SK-N-MC (cell line): Measurements from ENCODE around the gene MT1B.
"Not testable (repeated sequence)": the region's sequence is repeated elsewhere in the genome, so short reads cannot be mapped to it uniquely, and the experiment has no call there.

Experiments used
- DNase-seq: peaks from one replicate; pipeline ENCODE4 v3.0.0-alpha.2; 2011; ENCODE audit warnings: low read depth, low spot score
- H3K27ac ChIP-seq: fragments of 200-600 bp; sonication (generic); 2 replicates; pipeline ENCODE4 v1.5.1; 2016; ENCODE audit warnings: mixed run types
- H3K36me3 ChIP-seq: fragments of 200-600 bp; sonication (generic); 2 replicates; pipeline ENCODE4 v1.6.1; 2017; ENCODE audit warnings: antibody characterized with exemption, low read length, mixed read lengths; ENCODE audit not compliant: insufficient read depth
- H3K4me3 ChIP-seq: fragments of 200-600 bp; sonication (generic); 2 replicates; pipeline ENCODE4 v1.5.1; 2016
- H3K9ac ChIP-seq: fragments of 200-600 bp; sonication (generic); 2 replicates; pipeline ENCODE4 v1.8.0; 2017; ENCODE audit warnings: mixed run types, mixed read lengths; ENCODE audit not compliant: insufficient read length
- H3K9me3 ChIP-seq: fragments of 200-600 bp; sonication (generic); 2 replicates; pipeline ENCODE4 v1.6.1; 2017; ENCODE audit warnings: low read depth, mild to moderate bottlenecking, antibody characterized with exemption, low read length, moderate library complexity, mixed read lengths
- EZH2 ChIP-seq: fragments of 200-600 bp; sonication (generic); IDR thresholded peaks from one replicate; pipeline ENCODE4 v1.6.1; 2017; ENCODE audit warnings: antibody characterized with exemption
- FOXP2 ChIP-seq: optimal IDR thresholded peaks from 2 replicates; pipeline ENCODE3; 2011; ENCODE audit warnings: mild to moderate bottlenecking, moderate library complexity; ENCODE audit not compliant: insufficient read depth; ENCODE audit errors: extremely low read length, control extremely low read depth
- POLR2AphosphoS5 ChIP-seq: IDR thresholded peaks from 2 replicates; pipeline ENCODE4 v1.6.1; 2012; ENCODE audit warnings: mild to moderate bottlenecking, low read depth, low read length, borderline replicate concordance

MT1B gene

DNA sequence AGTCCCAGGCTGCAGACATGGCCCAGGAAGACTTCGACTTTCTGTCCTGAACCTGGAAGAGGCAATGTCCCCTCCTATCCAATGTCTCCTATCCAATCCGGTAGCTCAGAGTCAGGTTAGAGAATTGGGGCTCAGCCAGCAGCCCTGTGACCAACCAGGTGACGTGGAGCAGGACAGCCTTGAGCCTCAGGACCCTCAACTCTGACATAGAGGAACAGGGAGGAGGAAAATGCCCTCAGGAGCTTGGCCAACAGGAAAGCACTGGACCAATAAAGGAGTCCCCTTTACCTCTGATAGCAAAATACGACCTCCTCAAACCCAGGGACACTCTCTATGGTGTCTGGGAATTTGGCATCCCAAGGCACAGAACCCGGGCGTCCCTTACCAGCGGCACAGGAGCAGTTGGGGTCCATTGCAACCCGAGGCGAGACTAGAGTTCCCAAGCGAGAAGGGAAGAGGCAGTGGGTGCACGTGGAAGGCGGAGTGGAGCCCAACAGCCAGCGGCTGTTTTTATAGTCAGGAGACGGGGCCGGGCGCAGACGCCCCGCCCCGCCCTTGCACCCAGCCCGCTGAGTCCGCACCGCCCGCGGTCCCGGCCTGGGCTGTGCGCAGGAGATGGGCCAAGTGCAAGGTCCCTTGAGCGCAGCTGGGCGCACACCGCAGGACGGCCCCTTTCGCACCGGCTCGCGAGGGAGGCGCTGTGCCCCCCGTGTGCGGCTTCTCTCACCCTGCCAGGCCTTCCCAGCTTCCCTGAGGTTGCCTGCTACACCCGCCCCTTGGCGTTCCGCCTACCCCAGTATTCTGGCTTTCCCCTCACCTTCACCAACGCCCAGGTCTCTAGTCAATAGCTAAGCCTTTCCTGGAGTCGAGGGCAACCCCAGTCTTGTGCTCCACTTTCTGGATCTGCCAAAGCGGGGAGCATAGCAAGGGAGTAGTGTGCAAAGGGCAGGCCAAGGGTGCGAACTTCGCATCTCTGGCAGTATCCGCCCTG is 16.2 kb downstream of the MT1B start, which contains the start of gene MT1G:
TSS of gene MT1G (minus strand) at position 485 of the 991 bp plus-strand sequence. CDS start at position 413, 72 bp downstream.
- no peak for DNase-seq
- no peak within 1 kb of the TSS for H3K4me3 ChIP-seq
- no peaks in the 10 kb centered on the region for H3K36me3 ChIP-seq
- TF ChIP-seq EZH2 (no peak), FOXP2 (no peak), POLR2AphosphoS5 (no peak)
- no peak within 1 kb of the TSS for H3K27ac ChIP-seq
- no peaks in the 10 kb centered on the region for H3K9me3 ChIP-seq
- H3K9ac ChIP-seq = no peak within 1 kb of the TSS

DNA sequence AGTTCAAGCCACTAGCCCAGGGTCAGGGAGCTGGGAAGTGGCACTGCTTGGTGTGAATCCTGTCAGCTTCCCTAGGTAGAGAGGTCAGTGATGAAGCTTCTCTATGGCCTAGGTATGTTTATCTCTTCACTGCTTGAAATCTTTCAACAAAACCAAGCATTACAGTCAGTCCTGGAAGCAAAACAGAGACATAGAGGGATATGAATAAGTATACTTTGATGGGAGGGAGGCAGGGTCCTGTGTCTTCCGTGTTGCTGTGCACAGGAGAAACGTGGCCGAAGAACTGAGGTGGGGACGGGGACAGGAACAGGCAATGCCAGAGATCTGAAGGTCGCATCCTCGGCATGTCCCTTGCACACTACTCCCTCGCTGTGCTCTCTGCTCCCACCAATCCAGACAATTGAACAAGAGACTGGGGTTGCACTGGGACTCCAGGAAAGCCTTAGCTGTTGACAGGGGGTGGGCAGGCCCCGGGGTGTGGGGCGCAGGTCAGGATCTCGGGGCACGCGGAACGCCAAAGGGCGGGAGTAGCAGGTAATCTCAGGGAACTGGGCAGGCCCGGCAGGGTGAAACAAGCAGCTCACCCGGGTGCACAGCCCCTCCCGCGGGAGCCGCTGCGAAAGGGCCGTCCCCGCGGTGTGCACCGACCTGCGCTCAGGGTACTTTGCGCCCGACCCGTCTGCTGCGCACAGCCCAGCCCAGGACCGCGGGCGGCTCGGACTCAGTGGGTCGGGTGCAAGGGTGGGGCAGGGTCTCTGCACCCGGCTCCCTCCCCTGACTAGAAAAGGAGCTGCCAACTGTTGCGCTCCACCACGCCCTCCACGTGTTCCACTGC is 17.5 kb downstream of the MT1B start, which contains the start of gene MT1H:
TSS of gene MT1H (plus strand) at position 810 of the 835 bp plus-strand sequence. CDS start 71 bp downstream, outside the sequence.
- Histone ChIP-seq H3K9ac (no peak within 1 kb of the TSS), H3K4me3 (no peak within 1 kb of the TSS), H3K36me3 (no peaks in the 10 kb centered on the region), H3K9me3 (no peaks in the 10 kb centered on the region), H3K27ac (no peak within 1 kb of the TSS)
- DNase-seq = no peak
- TF ChIP-seq POLR2AphosphoS5 (no peak), FOXP2 (no peak), EZH2 (no peak)

DNA sequence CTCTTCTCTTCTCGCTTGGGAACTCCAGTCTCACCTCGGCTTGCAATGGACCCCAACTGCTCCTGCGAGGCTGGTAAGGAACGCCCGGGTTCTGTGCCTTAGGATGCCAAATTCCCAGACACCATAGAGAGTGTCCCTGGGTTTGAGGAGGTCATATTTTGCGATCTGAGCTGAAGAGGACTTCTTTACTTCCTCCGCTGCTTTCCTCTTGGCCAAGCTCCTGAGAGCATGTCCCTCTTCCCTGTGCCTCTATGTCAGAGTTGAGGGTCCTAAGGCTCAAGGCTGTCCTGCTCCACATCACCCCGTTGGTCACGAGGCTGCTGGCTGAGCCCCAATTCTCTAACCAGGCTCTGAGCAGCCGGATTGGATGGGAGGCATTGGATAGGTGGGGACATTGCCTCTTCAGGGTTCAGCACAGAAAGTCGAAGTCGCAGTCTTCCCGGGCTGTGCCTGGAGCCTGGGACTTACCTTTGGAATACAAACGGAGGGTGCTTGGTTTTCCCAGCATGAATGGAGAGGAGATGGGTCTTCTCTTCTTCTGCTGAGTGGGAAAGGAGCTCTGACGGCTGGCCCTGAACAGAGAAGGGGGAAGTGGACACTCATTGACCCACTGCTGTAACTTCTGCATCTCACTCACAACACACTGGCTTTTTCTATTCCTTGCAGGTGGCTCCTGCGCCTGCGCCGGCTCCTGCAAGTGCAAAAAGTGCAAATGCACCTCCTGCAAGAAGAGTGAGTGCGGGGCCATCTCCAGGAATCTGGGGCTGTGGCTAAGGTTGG is 18.3 kb downstream of the MT1B start:
- TF ChIP-seq POLR2AphosphoS5 (no peak), FOXP2 (no peak), EZH2 (no peak)
- H3K36me3 ChIP-seq = no peaks in the 10 kb centered on the region
- H3K4me3 ChIP-seq = no peak overlapping the region
- H3K9ac ChIP-seq = no peak overlapping the region
- H3K27ac ChIP-seq = no peak overlapping the region
- no peaks in the 10 kb centered on the region for H3K9me3 ChIP-seq
- DNase-seq = no peak

DNA sequence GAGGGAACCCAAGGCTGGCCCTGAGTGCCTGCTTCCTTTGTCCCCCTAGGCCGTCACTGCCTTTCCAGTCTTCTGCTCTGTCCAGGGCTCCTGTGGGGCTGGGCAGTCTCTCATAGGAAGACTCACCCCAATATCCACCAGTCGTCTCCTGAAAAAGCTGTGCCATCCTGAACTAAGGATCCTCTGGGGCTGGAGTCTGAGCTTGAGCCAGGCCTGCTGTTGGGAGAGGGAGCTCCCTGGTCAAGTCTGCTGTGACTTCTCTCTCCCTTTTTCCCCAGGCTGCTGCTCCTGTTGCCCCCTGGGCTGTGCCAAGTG is 18.9 kb downstream of the MT1B start:
- no peak for TF ChIP-seq POLR2AphosphoS5
- TF ChIP-seq EZH2 = no peak
- TF ChIP-seq FOXP2 = no peak
- Histone ChIP-seq H3K27ac (no peak overlapping the region), H3K9me3 (no peaks in the 10 kb centered on the region), H3K36me3 (no peaks in the 10 kb centered on the region), H3K9ac (no peak overlapping the region), H3K4me3 (no peak overlapping the region)
- no peak for DNase-seq

DNA sequence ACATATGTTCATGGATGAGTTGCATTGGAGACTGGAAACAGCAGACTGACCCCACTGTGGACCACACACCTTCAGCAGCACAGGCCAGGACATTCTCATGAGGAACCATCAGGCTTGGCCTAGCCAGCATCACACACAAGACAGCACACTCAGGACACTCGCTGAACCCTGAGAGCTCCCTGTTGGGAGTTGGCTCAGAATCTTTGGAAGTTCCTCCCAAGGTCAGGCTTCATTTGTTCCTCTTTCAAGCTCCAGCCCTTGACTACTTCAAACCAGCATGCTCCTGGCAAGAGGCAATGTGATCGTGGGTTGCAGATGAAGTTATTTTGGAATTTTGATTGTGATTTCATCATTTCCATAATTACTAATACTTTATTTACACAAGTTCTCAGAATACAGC is 20.0 kb downstream of the MT1B start:
- H3K27ac ChIP-seq, H3K4me3 ChIP-seq, DNase-seq, H3K9ac ChIP-seq, H3K36me3 ChIP-seq, H3K9me3 ChIP-seq: not testable (repeated sequence)

DNA sequence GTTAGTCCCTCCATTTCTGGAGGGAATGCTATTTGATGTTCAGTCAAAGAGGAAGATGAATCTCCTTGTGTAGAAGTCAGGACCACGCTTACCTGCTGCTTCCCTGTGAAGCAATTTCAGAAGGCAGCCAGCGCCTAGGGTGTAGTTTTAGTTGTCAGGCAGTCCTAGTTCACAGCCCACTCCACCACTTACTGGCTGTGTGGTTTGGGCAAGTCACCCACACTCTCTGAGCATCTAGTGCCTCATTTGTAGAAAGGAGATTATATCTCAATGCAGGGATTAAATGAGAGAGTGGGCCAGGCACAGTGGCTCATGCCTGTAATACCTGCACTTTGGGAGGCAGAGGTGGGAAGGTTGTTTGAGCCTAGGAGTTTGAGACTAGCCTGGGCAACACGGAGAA is 20.5 kb downstream of the MT1B start:
- H3K27ac ChIP-seq, H3K36me3 ChIP-seq, H3K4me3 ChIP-seq, H3K9me3 ChIP-seq, DNase-seq, H3K9ac ChIP-seq: not testable (repeated sequence)

DNA sequence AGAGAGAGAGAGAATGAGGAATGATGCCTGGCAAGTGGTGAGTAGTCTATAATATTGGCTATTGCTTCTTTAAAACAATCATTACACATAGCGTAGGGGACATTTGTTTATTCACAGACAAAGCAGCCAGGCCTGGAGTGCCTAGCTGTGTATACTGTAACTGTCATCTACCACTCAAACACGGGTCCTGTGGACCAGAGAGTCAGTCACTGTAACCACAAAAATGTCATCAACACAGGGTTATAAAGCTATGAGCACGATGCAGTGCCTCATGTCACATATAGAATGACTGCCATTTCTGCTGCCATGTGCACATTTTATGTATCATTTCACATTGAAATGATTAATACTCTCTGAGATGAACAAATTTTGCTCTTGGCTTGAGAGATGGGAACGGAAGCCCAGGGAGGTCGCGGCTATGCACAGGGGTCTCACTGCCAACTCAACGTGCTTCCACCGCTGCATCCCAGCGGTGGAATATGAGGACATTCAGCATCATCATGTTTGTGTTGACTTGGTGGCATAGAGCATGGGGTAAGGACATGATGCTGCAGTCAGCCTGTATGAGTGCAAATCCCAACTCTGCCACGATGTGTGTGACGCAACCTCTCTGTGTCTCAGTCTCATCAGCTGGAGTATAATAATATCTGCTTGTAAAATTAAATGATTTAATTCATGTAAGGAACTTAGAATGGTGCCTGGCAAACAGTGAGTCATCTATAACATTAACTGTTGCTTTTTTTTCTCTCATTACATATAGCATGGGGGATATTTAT is 21.3 kb downstream of the MT1B start:
- H3K9me3 ChIP-seq = no peaks in the 10 kb centered on the region
- no peak overlapping the region for H3K4me3 ChIP-seq
- no peak overlapping the region for H3K9ac ChIP-seq
- no peaks in the 10 kb centered on the region for H3K36me3 ChIP-seq
- TF ChIP-seq FOXP2 = no peak
- TF ChIP-seq EZH2 = no peak
- TF ChIP-seq POLR2AphosphoS5 = no peak
- DNase-seq = no peak
- H3K27ac ChIP-seq = no peak overlapping the region
